ENCODE measurements around the gene SH3BGRL2. TPM values are rescaled to one million over a fixed set of nuclear protein-coding genes. Genes with fewer than 3 reads are reported as not detected.

Gene SH3BGRL2
- total RNA-seq, 1 experiment from 2014 or later = 5.2 TPM

DNA sequence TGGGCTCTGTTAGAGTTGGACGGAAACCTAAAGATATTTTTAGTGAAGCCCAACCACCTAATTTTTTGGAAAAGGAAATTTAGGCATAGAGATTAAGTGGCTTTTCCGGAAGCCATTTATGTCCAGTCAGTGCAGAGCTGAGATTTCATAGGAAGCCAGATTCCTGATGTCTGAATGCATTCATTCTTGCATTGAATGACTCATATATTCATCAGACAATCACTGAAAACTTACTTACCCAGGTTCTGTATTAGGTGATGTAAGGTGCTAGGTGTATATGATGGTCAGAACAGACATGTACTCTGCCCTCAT, 4.1 kb downstream of the SH3BGRL2 start:
- ChIA-PET POLR2A (no interaction called here), CTCF (no interaction called here), RAD21 (ENCODE audit: low non-redundant PET in 1 of 2, low total read pairs in 2 of 2, uncharacterized antibody in 2 of 2, unreplicated experiment in 2 of 2) (no interaction called here)
- TF ChIP-seq EZH2 (IDR thresholded peaks at IDR 0.05) (no peak), RAD21 (IDR thresholded peaks at IDR 0.05; ENCODE audit: low read depth) (no peak), ZNF274 (IDR thresholded peaks at IDR 0.05; ENCODE audit: low read depth, low read length) (no peak), POLR2A (IDR thresholded peaks at IDR 0.05; ENCODE audit: borderline replicate concordance, extremely low read depth, insufficient read depth, insufficient read length) (no peak), YY1 (IDR thresholded peaks at IDR 0.05; ENCODE audit: extremely low read depth, insufficient replicate concordance, low read depth, low read length) (no peak), SP1 (IDR thresholded peaks at IDR 0.05; ENCODE audit: low read depth) (no peak), FOSL1 (IDR thresholded peaks at IDR 0.05; ENCODE audit: low read depth) (peak; percentile 21), CBX3 (IDR thresholded peaks at IDR 0.05; ENCODE audit: low read depth) (no peak), JUND (IDR thresholded peaks at IDR 0.05) (0 out of 2 replicates have a peak, but pooled peaks have one; percentile 16)
- TF ChIP-seq, protein P1, sequence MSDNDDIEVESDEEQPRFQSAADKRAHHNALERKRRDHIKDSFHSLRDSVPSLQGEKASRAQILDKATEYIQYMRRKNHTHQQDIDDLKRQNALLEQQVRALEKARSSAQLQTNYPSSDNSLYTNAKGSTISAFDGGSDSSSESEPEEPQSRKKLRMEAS (IDR thresholded peaks at IDR 0.05) = no peak
- TF ChIP-seq, protein P2, sequence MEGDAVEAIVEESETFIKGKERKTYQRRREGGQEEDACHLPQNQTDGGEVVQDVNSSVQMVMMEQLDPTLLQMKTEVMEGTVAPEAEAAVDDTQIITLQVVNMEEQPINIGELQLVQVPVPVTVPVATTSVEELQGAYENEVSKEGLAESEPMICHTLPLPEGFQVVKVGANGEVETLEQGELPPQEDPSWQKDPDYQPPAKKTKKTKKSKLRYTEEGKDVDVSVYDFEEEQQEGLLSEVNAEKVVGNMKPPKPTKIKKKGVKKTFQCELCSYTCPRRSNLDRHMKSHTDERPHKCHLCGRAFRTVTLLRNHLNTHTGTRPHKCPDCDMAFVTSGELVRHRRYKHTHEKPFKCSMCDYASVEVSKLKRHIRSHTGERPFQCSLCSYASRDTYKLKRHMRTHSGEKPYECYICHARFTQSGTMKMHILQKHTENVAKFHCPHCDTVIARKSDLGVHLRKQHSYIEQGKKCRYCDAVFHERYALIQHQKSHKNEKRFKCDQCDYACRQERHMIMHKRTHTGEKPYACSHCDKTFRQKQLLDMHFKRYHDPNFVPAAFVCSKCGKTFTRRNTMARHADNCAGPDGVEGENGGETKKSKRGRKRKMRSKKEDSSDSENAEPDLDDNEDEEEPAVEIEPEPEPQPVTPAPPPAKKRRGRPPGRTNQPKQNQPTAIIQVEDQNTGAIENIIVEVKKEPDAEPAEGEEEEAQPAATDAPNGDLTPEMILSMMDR (IDR thresholded peaks at IDR 0.05 in 2 of 3, conservative IDR thresholded peaks at IDR 0.05 in 1 of 3; ENCODE audit: borderline replicate concordance in 1 of 3, insufficient read depth in 1 of 3, low read depth in 2 of 3, low read length in 2 of 3) = no peak
- TF ChIP-seq, protein P3, sequence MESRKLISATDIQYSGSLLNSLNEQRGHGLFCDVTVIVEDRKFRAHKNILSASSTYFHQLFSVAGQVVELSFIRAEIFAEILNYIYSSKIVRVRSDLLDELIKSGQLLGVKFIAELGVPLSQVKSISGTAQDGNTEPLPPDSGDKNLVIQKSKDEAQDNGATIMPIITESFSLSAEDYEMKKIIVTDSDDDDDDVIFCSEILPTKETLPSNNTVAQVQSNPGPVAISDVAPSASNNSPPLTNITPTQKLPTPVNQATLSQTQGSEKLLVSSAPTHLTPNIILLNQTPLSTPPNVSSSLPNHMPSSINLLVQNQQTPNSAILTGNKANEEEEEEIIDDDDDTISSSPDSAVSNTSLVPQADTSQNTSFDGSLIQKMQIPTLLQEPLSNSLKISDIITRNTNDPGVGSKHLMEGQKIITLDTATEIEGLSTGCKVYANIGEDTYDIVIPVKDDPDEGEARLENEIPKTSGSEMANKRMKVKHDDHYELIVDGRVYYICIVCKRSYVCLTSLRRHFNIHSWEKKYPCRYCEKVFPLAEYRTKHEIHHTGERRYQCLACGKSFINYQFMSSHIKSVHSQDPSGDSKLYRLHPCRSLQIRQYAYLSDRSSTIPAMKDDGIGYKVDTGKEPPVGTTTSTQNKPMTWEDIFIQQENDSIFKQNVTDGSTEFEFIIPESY (IDR thresholded peaks at IDR 0.05; ENCODE audit: extremely low read depth, insufficient replicate concordance, low read length) = no peak
- TF ChIP-seq, protein P4, sequence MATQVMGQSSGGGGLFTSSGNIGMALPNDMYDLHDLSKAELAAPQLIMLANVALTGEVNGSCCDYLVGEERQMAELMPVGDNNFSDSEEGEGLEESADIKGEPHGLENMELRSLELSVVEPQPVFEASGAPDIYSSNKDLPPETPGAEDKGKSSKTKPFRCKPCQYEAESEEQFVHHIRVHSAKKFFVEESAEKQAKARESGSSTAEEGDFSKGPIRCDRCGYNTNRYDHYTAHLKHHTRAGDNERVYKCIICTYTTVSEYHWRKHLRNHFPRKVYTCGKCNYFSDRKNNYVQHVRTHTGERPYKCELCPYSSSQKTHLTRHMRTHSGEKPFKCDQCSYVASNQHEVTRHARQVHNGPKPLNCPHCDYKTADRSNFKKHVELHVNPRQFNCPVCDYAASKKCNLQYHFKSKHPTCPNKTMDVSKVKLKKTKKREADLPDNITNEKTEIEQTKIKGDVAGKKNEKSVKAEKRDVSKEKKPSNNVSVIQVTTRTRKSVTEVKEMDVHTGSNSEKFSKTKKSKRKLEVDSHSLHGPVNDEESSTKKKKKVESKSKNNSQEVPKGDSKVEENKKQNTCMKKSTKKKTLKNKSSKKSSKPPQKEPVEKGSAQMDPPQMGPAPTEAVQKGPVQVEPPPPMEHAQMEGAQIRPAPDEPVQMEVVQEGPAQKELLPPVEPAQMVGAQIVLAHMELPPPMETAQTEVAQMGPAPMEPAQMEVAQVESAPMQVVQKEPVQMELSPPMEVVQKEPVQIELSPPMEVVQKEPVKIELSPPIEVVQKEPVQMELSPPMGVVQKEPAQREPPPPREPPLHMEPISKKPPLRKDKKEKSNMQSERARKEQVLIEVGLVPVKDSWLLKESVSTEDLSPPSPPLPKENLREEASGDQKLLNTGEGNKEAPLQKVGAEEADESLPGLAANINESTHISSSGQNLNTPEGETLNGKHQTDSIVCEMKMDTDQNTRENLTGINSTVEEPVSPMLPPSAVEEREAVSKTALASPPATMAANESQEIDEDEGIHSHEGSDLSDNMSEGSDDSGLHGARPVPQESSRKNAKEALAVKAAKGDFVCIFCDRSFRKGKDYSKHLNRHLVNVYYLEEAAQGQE (IDR thresholded peaks at IDR 0.05; ENCODE audit: low read depth) = no peak
- no peak overlapping the region for H3K9ac ChIP-seq (ENCODE audit: low read length)
- ATAC-seq = no peak
- no peaks in the 10 kb centered on the region for H3K9me3 ChIP-seq (ENCODE audit: control insufficient read depth in 1 of 2, insufficient read depth in 1 of 2, low read depth in 1 of 2, low read length in 2 of 2)
- H3K4me1 ChIP-seq (ENCODE audit: control insufficient read depth in 1 of 2, insufficient read depth in 2 of 2, low read length in 2 of 2) = peaks cover 5 to 15% of the 10 kb centered on the region in 2 experiments; a peak in 3 of 4 replicates
- no peaks in the 10 kb centered on the region; the same call in 1 of the 2 replicates for H3K27me3 ChIP-seq (ENCODE audit: insufficient read depth, low read length)
- no TSS peak for BruUV-seq (replicated peaks)
- no peaks in the 10 kb centered on the region for H3K79me2 ChIP-seq (ENCODE audit: insufficient read depth, low read length)
- no peaks in the 10 kb centered on the region for H3K36me3 ChIP-seq (ENCODE audit: control insufficient read depth in 1 of 2, insufficient read depth in 2 of 2, low read length in 2 of 2)
- intact Hi-C loops (cut with micrococcal nuclease) = no loop called here
- H3K27ac ChIP-seq (ENCODE audit: low read depth, low read length) = no peak overlapping the region
- no peak for DNase-seq (ENCODE audit: low read depth, low spot score)
- no peaks in the 10 kb centered on the region for H3K9me2 ChIP-seq (ENCODE audit: insufficient read depth)
- H4K20me1 ChIP-seq (ENCODE audit: insufficient read depth) = no peaks in the 10 kb centered on the region
- no peak overlapping the region for H3K4me3 ChIP-seq (replicated peaks in 1 of 2; ENCODE audit: low read depth in 1 of 2, low read length in 2 of 2)
- no peak overlapping the region for H3K4me2 ChIP-seq (ENCODE audit: low read length)
- no peak overlapping the region for H2AFZ ChIP-seq (ENCODE audit: low read depth, low read length, poor library complexity, severe bottlenecking)

Measured in HCT116 (cell line).